Keratinocyte (primary cell): ENCODE results near the gene TTC28.

Experiments used
- EZH2 ChIP-seq: IDR thresholded peaks from one replicate; pipeline ENCODE4 v1.6.1; 2012; ENCODE audit warnings: inconsistent platforms, mild to moderate bottlenecking, low read length, moderate library complexity
- TF ChIP-seq, protein P1 (sequence below), 3 experiments: IDR thresholded peaks in 1 of 3; conservative IDR thresholded peaks in 1 of 3; optimal IDR thresholded peaks in 1 of 3; 2 replicates in 2 of 3; 3 replicates in 1 of 3; pipeline versions ENCODE3 to v1.5.1; 2011; ENCODE audit warnings: low read length in 3 of 3, mild to moderate bottlenecking in 3 of 3, moderate library complexity in 2 of 3, control low read depth in 1 of 3, inconsistent platforms in 1 of 3; ENCODE audit not compliant: insufficient read depth in 2 of 3; ENCODE audit errors: extremely low read depth in 1 of 3

DNA sequence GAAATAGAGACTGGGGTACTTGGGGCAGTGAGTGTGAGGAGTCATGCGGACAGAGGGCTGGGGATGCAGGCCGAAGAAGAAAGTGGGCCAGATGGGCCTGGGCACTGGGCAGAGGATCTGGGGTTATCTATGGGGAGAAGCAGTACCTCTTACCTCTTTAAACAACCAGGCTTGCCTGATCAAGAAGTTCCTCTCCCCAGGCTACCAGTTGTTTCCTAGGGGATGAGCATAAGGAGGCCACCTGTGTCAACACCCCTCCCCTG is 662.2 kb downstream of the TTC28 start:
- TF ChIP-seq, protein P1, sequence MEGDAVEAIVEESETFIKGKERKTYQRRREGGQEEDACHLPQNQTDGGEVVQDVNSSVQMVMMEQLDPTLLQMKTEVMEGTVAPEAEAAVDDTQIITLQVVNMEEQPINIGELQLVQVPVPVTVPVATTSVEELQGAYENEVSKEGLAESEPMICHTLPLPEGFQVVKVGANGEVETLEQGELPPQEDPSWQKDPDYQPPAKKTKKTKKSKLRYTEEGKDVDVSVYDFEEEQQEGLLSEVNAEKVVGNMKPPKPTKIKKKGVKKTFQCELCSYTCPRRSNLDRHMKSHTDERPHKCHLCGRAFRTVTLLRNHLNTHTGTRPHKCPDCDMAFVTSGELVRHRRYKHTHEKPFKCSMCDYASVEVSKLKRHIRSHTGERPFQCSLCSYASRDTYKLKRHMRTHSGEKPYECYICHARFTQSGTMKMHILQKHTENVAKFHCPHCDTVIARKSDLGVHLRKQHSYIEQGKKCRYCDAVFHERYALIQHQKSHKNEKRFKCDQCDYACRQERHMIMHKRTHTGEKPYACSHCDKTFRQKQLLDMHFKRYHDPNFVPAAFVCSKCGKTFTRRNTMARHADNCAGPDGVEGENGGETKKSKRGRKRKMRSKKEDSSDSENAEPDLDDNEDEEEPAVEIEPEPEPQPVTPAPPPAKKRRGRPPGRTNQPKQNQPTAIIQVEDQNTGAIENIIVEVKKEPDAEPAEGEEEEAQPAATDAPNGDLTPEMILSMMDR (optimal IDR thresholded peaks at IDR 0.05 in 1 of 3, IDR thresholded peaks at IDR 0.05 in 1 of 3, conservative IDR thresholded peaks at IDR 0.05 in 1 of 3; ENCODE audit: extremely low read depth in 1 of 3, insufficient read depth in 2 of 3, low read length in 3 of 3), result no peak
- no peak for TF ChIP-seq EZH2
